Gastrocnemius medialis (tissue), 4 donors: ENCODE results near the gene TRIM61. TPM values are rescaled to one million over a fixed set of nuclear protein-coding genes. Genes with fewer than 3 reads are reported as not detected.
"Not testable (repeated sequence)": the region's sequence is repeated elsewhere in the genome, so short reads cannot be mapped to it uniquely, and the experiment has no call there.

Experiments
- ATAC-seq, 2 donors: fragments of 150-250 bp; one replicate each; pipeline ENCODE4 v1.9.1; 2016
- DNase-seq, 2 donors: peaks; one replicate each; pipeline ENCODE4 v3.0.0-alpha.2; 2019
- H3K27ac ChIP-seq, 4 donors: fragments of 200-600 bp; sonication (generic); 1 replicate in 1 of 4; 2 replicates in 3 of 4; pipeline ENCODE4 v1.5.1; 2016 to 2018; ENCODE audit warnings: mild to moderate bottlenecking in 2 of 4, moderate library complexity in 1 of 4
- H3K27me3 ChIP-seq, 3 donors: fragments of 200-600 bp; sonication (generic) in 2 of 3; 1 replicate in 1 of 3; 2 replicates in 2 of 3; pipeline versions ENCODE4 v1.5.1 to v1.6.0; 2016 to 2019; ENCODE audit warnings: mild to moderate bottlenecking in 1 of 3, moderate library complexity in 1 of 3
- H3K36me3 ChIP-seq, 2 donors: fragments of 200-600 bp; sonication (generic) in 1 of 2; one replicate each; pipeline ENCODE4 v1.5.1; 2017 to 2018
- H3K4me1 ChIP-seq, 2 donors: fragments of 200-600 bp; sonication (generic) in 1 of 2; one replicate each; pipeline ENCODE4 v1.5.1; 2016 to 2017; ENCODE audit warnings: mild to moderate bottlenecking in 2 of 2
- H3K4me3 ChIP-seq, 4 donors: fragments of 200-600 bp; sonication (generic) in 3 of 4; 1 replicate in 1 of 4; 2 replicates in 3 of 4; pipeline ENCODE4 v1.5.1; 2016 to 2019; ENCODE audit warnings: mild to moderate bottlenecking in 2 of 4
- H3K9me3 ChIP-seq, 3 donors: fragments of 200-600 bp; sonication (generic) in 2 of 3; 1 replicate in 1 of 3; 2 replicates in 2 of 3; pipeline ENCODE4 v1.5.1; 2016 to 2019
- CTCF ChIP-seq, 5 experiments: fragments of 450-650 bp in 3 of 5; fragments of 200-600 bp in 2 of 5; sonication (generic) in 2 of 5; IDR thresholded peaks in 4 of 5; conservative IDR thresholded peaks in 1 of 5; 1 replicate in 4 of 5; 2 replicates in 1 of 5; pipeline ENCODE4 v1.5.1; 2016 to 2019; ENCODE audit warnings: antibody characterized with exemption in 5 of 5, mild to moderate bottlenecking in 3 of 5, moderate library complexity in 3 of 5
- POLR2A ChIP-seq, 2 donors: fragments of 450-650 bp; IDR thresholded peaks; one replicate each; pipeline ENCODE4 v1.6.1; 2017; ENCODE audit warnings: antibody characterized with exemption in 2 of 2, mild to moderate bottlenecking in 2 of 2, moderate library complexity in 2 of 2
- in situ Hi-C, 4 donors: fragments of 200-750 bp; cut with MboI; loops; one replicate each; pipeline versions ENCODE4 v1.15.0 to v1.8.0; 2017; ENCODE audit warnings: low sequenced_read_pairs in 4 of 4
- intact Hi-C: fragments of 100-400 bp; cut with DNase I; formaldehyde crosslinking; loops from one replicate; pipeline ENCODE4 v1.15.1; 2023; ENCODE audit warnings: low total_unique reads
- total RNA-seq, 4 donors: library from RNA; depleted of rRNA; stranded (reverse); fragments of >200 nt; gene quantifications; one replicate each; pipeline versions ENCODE4 v1.1.0 to v1.2.3, GENCODE V29; 2016

TRIM61 gene
- total RNA-seq, 4 donors from 2014 or later, result 0.46 TPM; not detected in 3

GRCh38 chr4:164997324-164997723 lies 19.9 kb upstream of the TRIM61 start:
- no peak for DNase-seq
- TF ChIP-seq POLR2A (IDR thresholded peaks at IDR 0.05) (no peak), CTCF (IDR thresholded peaks at IDR 0.05 in 4 of 5, conservative IDR thresholded peaks at IDR 0.05 in 1 of 5) (no peak)

GRCh38 chr4:164996123-164996522 lies 18.7 kb upstream of the TRIM61 start:
- intact Hi-C loops, DNase-seq, in situ Hi-C loops: not testable (repeated sequence)

More at GRCh38 chr4:164997324-164997723, 19.9 kb upstream of the TRIM61 start:
- H3K4me1 ChIP-seq, result no peaks in the 10 kb centered on the region
- H3K9me3 ChIP-seq, result no peaks in the 10 kb centered on the region
- intact Hi-C loops, result no loop called here
- in situ Hi-C loops, result no loop called here
- no peaks in the 10 kb centered on the region for H3K27me3 ChIP-seq
- H3K4me3 ChIP-seq, result no peak overlapping the region
- H3K27ac ChIP-seq, result no peak overlapping the region
- no peaks in the 10 kb centered on the region for H3K36me3 ChIP-seq
- ATAC-seq, result no peak

GRCh38 chr4:164990786-164991185 lies 13.3 kb upstream of the TRIM61 start:
- H3K9me3 ChIP-seq, H3K4me1 ChIP-seq, intact Hi-C loops, ATAC-seq, H3K27ac ChIP-seq, H3K36me3 ChIP-seq, DNase-seq, in situ Hi-C loops, H3K27me3 ChIP-seq, H3K4me3 ChIP-seq: not testable (repeated sequence)

More at GRCh38 chr4:164996123-164996522, 18.7 kb upstream of the TRIM61 start:
- H3K27me3 ChIP-seq, ATAC-seq, H3K27ac ChIP-seq, H3K36me3 ChIP-seq, H3K4me1 ChIP-seq, H3K9me3 ChIP-seq, H3K4me3 ChIP-seq: not testable (repeated sequence)

GRCh38 chr4:164989471-164989870 lies 12.0 kb upstream of the TRIM61 start:
- H3K9me3 ChIP-seq, result no peaks in the 10 kb centered on the region
- no peaks in the 10 kb centered on the region for H3K36me3 ChIP-seq
- DNase-seq, result no peak
- H3K27me3 ChIP-seq, result no peaks in the 10 kb centered on the region
- no peak overlapping the region for H3K27ac ChIP-seq
- in situ Hi-C loops (no loop called here), intact Hi-C loops (no loop called here)
- no peak for ATAC-seq
- TF ChIP-seq CTCF (IDR thresholded peaks at IDR 0.05 in 4 of 5, conservative IDR thresholded peaks at IDR 0.05 in 1 of 5) (no peak), POLR2A (IDR thresholded peaks at IDR 0.05) (no peak)
- H3K4me3 ChIP-seq, result no peak overlapping the region
- no peaks in the 10 kb centered on the region for H3K4me1 ChIP-seq

- ATAC-seq, H3K27me3 ChIP-seq, H3K4me3 ChIP-seq, H3K4me1 ChIP-seq, H3K9me3 ChIP-seq, intact Hi-C loops, H3K36me3 ChIP-seq, in situ Hi-C loops, DNase-seq, H3K27ac ChIP-seq: not testable (repeated sequence)
These were observed 5.5 kb downstream of the TRIM61 start for GRCh38 chr4:164971929-164972328.

- no peak for TF ChIP-seq POLR2A (IDR thresholded peaks at IDR 0.05)
- TF ChIP-seq CTCF (IDR thresholded peaks at IDR 0.05 in 4 of 5, conservative IDR thresholded peaks at IDR 0.05 in 1 of 5), result no peak
- Histone ChIP-seq H3K27me3 (no peaks in the 10 kb centered on the region), H3K27ac (no peak overlapping the region), H3K9me3 (no peaks in the 10 kb centered on the region), H3K4me3 (no peak overlapping the region), H3K4me1 (peaks cover 5 to 12% of the 10 kb centered on the region in 2 donors), H3K36me3 (no peaks in the 10 kb centered on the region)
- in situ Hi-C loops (no loop called here), intact Hi-C loops (no loop called here)
- DNase-seq (no peak), ATAC-seq (no peak)
These were observed 17.6 kb downstream of the TRIM61 start for GRCh38 chr4:164959896-164960295.

GRCh38 chr4:164959421-164959820 lies 18.0 kb downstream of the TRIM61 start:
- peaks cover 5 to 12% of the 10 kb centered on the region in 2 donors for H3K4me1 ChIP-seq
- H3K4me3 ChIP-seq, H3K27me3 ChIP-seq, DNase-seq, H3K36me3 ChIP-seq, H3K9me3 ChIP-seq, intact Hi-C loops, ATAC-seq, H3K27ac ChIP-seq, in situ Hi-C loops: not testable (repeated sequence)
